MM.1S (cell line): Measurements from ENCODE around the gene CCDC90B.

Source experiments
- DNase-seq: peaks from one replicate; pipeline ENCODE4 v3.0.0-alpha.2; 2015
- H2AFZ ChIP-seq: fragments of 300-600 bp; sonication (generic); 2 replicates; pipeline ENCODE4 v1.6.0; 2016; ENCODE audit warnings: antibody characterized with exemption, low read length
- H3F3A ChIP-seq: fragments of 300-600 bp; sonication (generic); 2 replicates; pipeline ENCODE4 v1.6.1; 2016; ENCODE audit warnings: mild to moderate bottlenecking, antibody characterized with exemption, low read length, moderate library complexity, mixed read lengths; ENCODE audit not compliant: insufficient read depth
- H3K27ac ChIP-seq: fragments of 300-600 bp; sonication (generic); 2 replicates; pipeline ENCODE4 v1.5.1; 2016; ENCODE audit warnings: mild to moderate bottlenecking, low read length
- H3K27me3 ChIP-seq: fragments of 300-600 bp; sonication (generic); replicated peaks from 2 replicates; pipeline ENCODE4 v1.6.0; 2016; ENCODE audit warnings: low read length; ENCODE audit not compliant: insufficient read depth
- H3K36me3 ChIP-seq: fragments of 300-600 bp; sonication (generic); replicated peaks from 2 replicates; pipeline ENCODE4 v1.6.1; 2016; ENCODE audit warnings: mild to moderate bottlenecking, low read length, mixed read lengths; ENCODE audit not compliant: insufficient read depth
- H3K4me1 ChIP-seq: fragments of 300-600 bp; sonication (generic); 2 replicates; pipeline ENCODE4 v1.6.1; 2016; ENCODE audit warnings: low read length, mixed read lengths
- H3K4me2 ChIP-seq: fragments of 300-600 bp; sonication (generic); 2 replicates; pipeline ENCODE4 v1.6.0; 2016; ENCODE audit warnings: low read depth, low read length
- H3K4me3 ChIP-seq: fragments of 300-600 bp; sonication (generic); 2 replicates; pipeline ENCODE4 v1.5.1; 2016; ENCODE audit warnings: low read length, mixed read lengths
- H3K79me2 ChIP-seq: fragments of 300-600 bp; sonication (generic); 2 replicates; pipeline ENCODE4 v1.6.1; 2016; ENCODE audit warnings: mixed run types, low read length, mixed read lengths
- H3K9ac ChIP-seq: fragments of 300-600 bp; sonication (generic); 2 replicates; pipeline ENCODE4 v1.6.1; 2016; ENCODE audit warnings: low read length, mixed read lengths
- H3K9me2 ChIP-seq: fragments of 300-600 bp; sonication (generic); replicated peaks from 2 replicates; pipeline ENCODE4 v1.6.1; 2016; ENCODE audit warnings: mild to moderate bottlenecking, low read length, mixed read lengths; ENCODE audit not compliant: insufficient read depth
- H3K9me3 ChIP-seq: fragments of 300-600 bp; sonication (generic); replicated peaks from 2 replicates; pipeline ENCODE4 v1.6.1; 2016; ENCODE audit warnings: mild to moderate bottlenecking, low read length, mixed read lengths; ENCODE audit not compliant: insufficient read depth
- H4K20me1 ChIP-seq: fragments of 300-600 bp; sonication (generic); 2 replicates; pipeline ENCODE4 v1.6.1; 2016; ENCODE audit warnings: mild to moderate bottlenecking, low read length, moderate library complexity, mixed read lengths; ENCODE audit not compliant: insufficient read depth
- CTCF ChIP-seq: fragments of 300-600 bp; sonication (generic); IDR thresholded peaks from 2 replicates; pipeline ENCODE4 v1.5.1; 2016; ENCODE audit warnings: antibody characterized with exemption, low read length, mixed read lengths
- EZH2 ChIP-seq: fragments of 300-600 bp; sonication (generic); optimal IDR thresholded peaks from 2 replicates; pipeline ENCODE3; 2017; ENCODE audit warnings: low read depth, mild to moderate bottlenecking, antibody characterized with exemption, low read length, mixed read lengths
- EZH2phosphoT487 ChIP-seq: fragments of 300-600 bp; sonication (generic); IDR thresholded peaks from 2 replicates; pipeline ENCODE4 v1.6.1; 2018; ENCODE audit warnings: antibody characterized with exemption, low read length

CCDC90B gene

GRCh38 chr11:83294208-83294607, 8.0 kb upstream of the CCDC90B start:
- no peaks in the 10 kb centered on the region for H3K27me3 ChIP-seq
- DNase-seq = no peak
- H3K4me3 ChIP-seq = no peak overlapping the region
- H3K36me3 ChIP-seq = no peaks in the 10 kb centered on the region
- H4K20me1 ChIP-seq = no peaks in the 10 kb centered on the region
- H3K9me3 ChIP-seq = no peaks in the 10 kb centered on the region
- no peak overlapping the region for H3K4me2 ChIP-seq
- peaks cover 5% of the 10 kb centered on the region; the same call in 1 of the 2 replicates for H3K4me1 ChIP-seq
- H3K27ac ChIP-seq = no peak overlapping the region
- TF ChIP-seq CTCF (no peak), EZH2phosphoT487 (no peak), EZH2 (no peak)
- no peaks in the 10 kb centered on the region; the same call in 1 of the 2 replicates for H3F3A ChIP-seq
- no peak overlapping the region for H2AFZ ChIP-seq
- no peaks in the 10 kb centered on the region for H3K9me2 ChIP-seq
- H3K9ac ChIP-seq = no peak overlapping the region
- H3K79me2 ChIP-seq = no peaks in the 10 kb centered on the region

DNA sequence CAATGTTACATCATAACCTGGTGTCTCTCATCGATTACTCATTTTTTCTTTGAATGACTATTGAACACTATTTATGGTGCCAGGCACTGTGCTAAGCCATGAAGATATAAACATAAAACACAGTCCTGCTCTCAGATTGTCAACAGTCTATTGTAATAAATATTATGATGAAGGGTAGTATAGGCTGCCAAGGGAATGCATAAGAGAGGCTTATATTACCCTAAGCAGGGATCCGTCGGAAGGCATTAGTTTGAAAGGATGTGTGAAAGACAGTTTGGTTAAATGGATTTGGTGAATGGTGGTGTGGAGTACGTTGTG, 7.2 kb upstream of the CCDC90B start:
- H3K9me3 ChIP-seq = no peaks in the 10 kb centered on the region
- H3K9me2 ChIP-seq = no peaks in the 10 kb centered on the region
- H3F3A ChIP-seq = no peaks in the 10 kb centered on the region; the same call in 1 of the 2 replicates
- no peak for TF ChIP-seq EZH2phosphoT487
- no peak for TF ChIP-seq CTCF
- TF ChIP-seq EZH2 = no peak
- H3K27me3 ChIP-seq = no peaks in the 10 kb centered on the region
- no peak overlapping the region for H3K4me2 ChIP-seq
- no peaks in the 10 kb centered on the region for H3K36me3 ChIP-seq
- peaks cover 9% of the 10 kb centered on the region; the same call in 1 of the 2 replicates for H3K4me1 ChIP-seq
- no peak overlapping the region for H2AFZ ChIP-seq
- H4K20me1 ChIP-seq = no peaks in the 10 kb centered on the region
- no peaks in the 10 kb centered on the region for H3K79me2 ChIP-seq
- H3K4me3 ChIP-seq = no peak overlapping the region
- H3K9ac ChIP-seq = no peak overlapping the region
- no peak for DNase-seq
- H3K27ac ChIP-seq = no peak overlapping the region

- Histone ChIP-seq H3K27ac (no peak overlapping the region), H3K4me2 (peak overlapping the region; percentile 75), H3F3A (no peaks in the 10 kb centered on the region; the same call in 1 of the 2 replicates), H3K27me3 (no peaks in the 10 kb centered on the region), H4K20me1 (no peaks in the 10 kb centered on the region), H3K4me3 (0 out of 2 replicates have a peak overlapping the region, but pooled peaks have one; percentile 11), H3K4me1 (peaks cover 9% of the 10 kb centered on the region; the same call in 1 of the 2 replicates), H3K9ac (no peak overlapping the region), H2AFZ (0 out of 2 replicates have a peak overlapping the region, but pooled peaks have one; percentile 36), H3K79me2 (no peaks in the 10 kb centered on the region), H3K9me3 (no peaks in the 10 kb centered on the region), H3K36me3 (no peaks in the 10 kb centered on the region), H3K9me2 (no peaks in the 10 kb centered on the region)
- TF ChIP-seq EZH2 (no peak), CTCF (peak; percentile 78)
- peak; percentile 72 for DNase-seq
Measured at GRCh38 chr11:83292709-83293456, 6.7 kb upstream of the CCDC90B start.
